Measurements from ENCODE around the gene GARIN3. TPM values are rescaled to one million over a fixed set of nuclear protein-coding genes. Genes with fewer than 3 reads are reported as not detected.

Gene GARIN3
- total RNA-seq, 3 donors from 2014 or later = not detected

DNA sequence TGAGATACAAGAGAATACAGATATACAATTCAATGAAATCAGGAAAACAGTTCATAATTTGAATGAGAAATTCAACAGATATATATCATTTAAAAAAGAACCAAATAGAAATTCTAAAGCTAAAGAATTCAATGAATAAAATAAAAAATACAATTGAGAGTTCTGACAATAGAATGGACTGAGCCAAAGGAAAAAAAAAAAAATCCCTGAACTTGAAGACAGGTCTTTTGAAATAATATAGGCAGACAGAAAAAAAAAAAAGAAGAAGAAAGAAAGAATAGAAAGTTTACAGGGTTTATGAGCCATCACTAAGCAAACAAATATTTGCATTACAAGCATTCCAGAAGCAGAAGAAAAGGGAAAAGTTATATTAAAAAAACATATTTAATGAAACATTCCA lies 44.4 kb downstream of the GARIN3 start:
- Histone ChIP-seq H3K27ac (no peak overlapping the region), H3K4me3 (no peak overlapping the region), H3K4me1 (no peaks in the 10 kb centered on the region), H3K9me3 (no peaks in the 10 kb centered on the region), H3K27me3 (no peaks in the 10 kb centered on the region), H3K36me3 (no peaks in the 10 kb centered on the region)
- intact Hi-C loops (cut with DNase I; ENCODE audit: low total_unique reads) = no loop called here
- DNase-seq (ENCODE audit: low spot score in 2 of 2) = no peak
- TF ChIP-seq, protein P1, sequence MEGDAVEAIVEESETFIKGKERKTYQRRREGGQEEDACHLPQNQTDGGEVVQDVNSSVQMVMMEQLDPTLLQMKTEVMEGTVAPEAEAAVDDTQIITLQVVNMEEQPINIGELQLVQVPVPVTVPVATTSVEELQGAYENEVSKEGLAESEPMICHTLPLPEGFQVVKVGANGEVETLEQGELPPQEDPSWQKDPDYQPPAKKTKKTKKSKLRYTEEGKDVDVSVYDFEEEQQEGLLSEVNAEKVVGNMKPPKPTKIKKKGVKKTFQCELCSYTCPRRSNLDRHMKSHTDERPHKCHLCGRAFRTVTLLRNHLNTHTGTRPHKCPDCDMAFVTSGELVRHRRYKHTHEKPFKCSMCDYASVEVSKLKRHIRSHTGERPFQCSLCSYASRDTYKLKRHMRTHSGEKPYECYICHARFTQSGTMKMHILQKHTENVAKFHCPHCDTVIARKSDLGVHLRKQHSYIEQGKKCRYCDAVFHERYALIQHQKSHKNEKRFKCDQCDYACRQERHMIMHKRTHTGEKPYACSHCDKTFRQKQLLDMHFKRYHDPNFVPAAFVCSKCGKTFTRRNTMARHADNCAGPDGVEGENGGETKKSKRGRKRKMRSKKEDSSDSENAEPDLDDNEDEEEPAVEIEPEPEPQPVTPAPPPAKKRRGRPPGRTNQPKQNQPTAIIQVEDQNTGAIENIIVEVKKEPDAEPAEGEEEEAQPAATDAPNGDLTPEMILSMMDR (IDR thresholded peaks at IDR 0.05) = no peak
- no peak for TF ChIP-seq POLR2A (IDR thresholded peaks at IDR 0.05)
- TF ChIP-seq POLR2AphosphoS5 (IDR thresholded peaks at IDR 0.05) = no peak

GRCh38 chr5:157120102-157120501 lies 46.0 kb downstream of the GARIN3 start:
- Histone ChIP-seq H3K27me3 (no peaks in the 10 kb centered on the region), H3K9me3 (no peaks in the 10 kb centered on the region), H3K36me3 (no peaks in the 10 kb centered on the region), H3K4me3 (no peak overlapping the region), H3K4me1 (no peaks in the 10 kb centered on the region), H3K27ac (no peak overlapping the region)
- TF ChIP-seq POLR2A (IDR thresholded peaks at IDR 0.05) (no peak), POLR2AphosphoS5 (IDR thresholded peaks at IDR 0.05) (no peak)
- TF ChIP-seq, protein P1 (IDR thresholded peaks at IDR 0.05) = no peak
- DNase-seq (ENCODE audit: low spot score in 2 of 2) = no peak
- intact Hi-C loops (cut with DNase I; ENCODE audit: low total_unique reads) = no loop called here

- TF ChIP-seq, protein P1 (IDR thresholded peaks at IDR 0.05) = no peak
- TF ChIP-seq POLR2AphosphoS5 (IDR thresholded peaks at IDR 0.05) = no peak
- no peak for TF ChIP-seq POLR2A (IDR thresholded peaks at IDR 0.05)
- Histone ChIP-seq H3K9me3 (no peaks in the 10 kb centered on the region), H3K27ac (no peak overlapping the region), H3K4me1 (no peaks in the 10 kb centered on the region), H3K36me3 (no peaks in the 10 kb centered on the region), H3K4me3 (no peak overlapping the region), H3K27me3 (no peaks in the 10 kb centered on the region)
- DNase-seq (ENCODE audit: low spot score in 2 of 2) = no peak
- intact Hi-C loops (cut with DNase I; ENCODE audit: low total_unique reads) = no loop called here
Observed at GRCh38 chr5:157116483-157116954, 49.5 kb downstream of the GARIN3 start.

GRCh38 chr5:157115502-157115901 lies 50.6 kb downstream of the GARIN3 start:
- TF ChIP-seq, protein P1 (IDR thresholded peaks at IDR 0.05) = no peak
- TF ChIP-seq POLR2AphosphoS5 (IDR thresholded peaks at IDR 0.05) = no peak
- TF ChIP-seq POLR2A (IDR thresholded peaks at IDR 0.05) = no peak

DNA sequence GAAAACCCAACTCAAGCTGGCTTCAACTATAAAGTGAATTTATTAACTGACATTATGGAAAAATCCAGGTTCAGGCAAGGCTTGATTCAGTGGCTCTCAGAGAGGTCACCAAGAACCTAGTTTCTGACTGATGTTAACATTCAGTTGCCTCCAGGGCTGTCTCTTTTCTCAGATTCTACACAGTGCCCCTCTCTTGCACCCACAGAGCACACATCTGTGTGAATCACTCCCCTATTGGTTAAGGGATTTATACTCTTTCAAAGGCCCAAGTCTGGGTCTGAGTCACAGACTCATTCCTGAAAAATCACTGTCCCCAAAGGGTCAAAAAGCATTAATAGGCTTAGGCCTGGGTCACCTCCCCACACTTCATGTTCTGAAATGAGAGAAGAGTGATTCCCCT lies 51.1 kb downstream of the GARIN3 start:
- no peak for DNase-seq (ENCODE audit: low spot score in 2 of 2)
- no peaks in the 10 kb centered on the region for H3K9me3 ChIP-seq
- H3K4me1 ChIP-seq = no peaks in the 10 kb centered on the region
- H3K4me3 ChIP-seq = no peak overlapping the region
- H3K27ac ChIP-seq = no peak overlapping the region
- TF ChIP-seq, protein P1 (IDR thresholded peaks at IDR 0.05) = no peak
- TF ChIP-seq POLR2AphosphoS5 (IDR thresholded peaks at IDR 0.05) (no peak), POLR2A (IDR thresholded peaks at IDR 0.05) (no peak)
- no peaks in the 10 kb centered on the region for H3K27me3 ChIP-seq
- intact Hi-C loops (cut with DNase I; ENCODE audit: low total_unique reads) = no loop called here
- no peaks in the 10 kb centered on the region for H3K36me3 ChIP-seq

More at GRCh38 chr5:157115502-157115901, 50.6 kb downstream of the GARIN3 start:
- no peak for DNase-seq (ENCODE audit: low spot score in 2 of 2)
- H3K27me3 ChIP-seq = no peaks in the 10 kb centered on the region
- intact Hi-C loops (cut with DNase I; ENCODE audit: low total_unique reads) = no loop called here
- H3K9me3 ChIP-seq = no peaks in the 10 kb centered on the region
- H3K27ac ChIP-seq = no peak overlapping the region
- no peak overlapping the region for H3K4me3 ChIP-seq
- H3K4me1 ChIP-seq = no peaks in the 10 kb centered on the region
- H3K36me3 ChIP-seq = no peaks in the 10 kb centered on the region
